Immature natural killer cell (primary cell): ENCODE measurements around the gene ZNF3. TPM values are rescaled to one million over a fixed set of nuclear protein-coding genes. Genes with fewer than 3 reads are reported as not detected.

Experiments used
- DNase-seq, 3 donors: peaks; one replicate each; pipeline ENCODE4 v3.0.0; 2022; ENCODE audit warnings: mixed read lengths in 1 of 3
- H3K27ac Mint-ChIP-seq, 6 donors: one replicate each; pipeline ENCODE4 v1.8.0; 2020; ENCODE audit warnings: mixed read lengths in 6 of 6, mild to moderate bottlenecking in 5 of 6, inconsistent platforms in 4 of 6, moderate library complexity in 3 of 6
- H3K27me3 Mint-ChIP-seq, 3 donors: one replicate each; pipeline ENCODE4 v1.8.0; 2020 to 2021; ENCODE audit warnings: low read depth in 3 of 3, mild to moderate bottlenecking in 3 of 3, mixed read lengths in 3 of 3, moderate library complexity in 3 of 3, inconsistent platforms in 1 of 3
- H3K36me3 Mint-ChIP-seq, 3 donors: one replicate each; pipeline ENCODE4 v1.8.0; 2020; ENCODE audit warnings: mixed read lengths in 3 of 3, inconsistent platforms in 2 of 3, mild to moderate bottlenecking in 2 of 3
- H3K4me1 Mint-ChIP-seq, 2 donors: one replicate each; pipeline ENCODE4 v1.8.0; 2020; ENCODE audit warnings: inconsistent platforms in 2 of 2, mild to moderate bottlenecking in 2 of 2, mixed read lengths in 2 of 2, moderate library complexity in 1 of 2
- H3K4me3 Mint-ChIP-seq, 5 donors: one replicate each; pipeline ENCODE4 v1.8.0; 2020; ENCODE audit warnings: mild to moderate bottlenecking in 5 of 5, mixed read lengths in 5 of 5, inconsistent platforms in 3 of 5, moderate library complexity in 3 of 5
- H3K9me3 Mint-ChIP-seq, 6 donors: one replicate each; pipeline ENCODE4 v1.8.0; 2020; ENCODE audit warnings: mild to moderate bottlenecking in 6 of 6, mixed read lengths in 6 of 6, inconsistent platforms in 4 of 6, moderate library complexity in 3 of 6
- polyA plus RNA-seq, 3 donors: library from polyadenylated mRNA; unstranded; fragments of 300-500 nt; fragmentation: Illumina TruSeq; gene quantifications; one replicate each; pipeline ENCODE4 v1.2.3, GENCODE V29; 2021

ZNF3 gene
- polyA plus RNA-seq, 3 donors from 2014 or later = 5.2 to 21.2 (median 12.2) TPM

- Mint-ChIP-seq H3K27me3 (peaks cover 0 to 4% (median 4%) of the 10 kb centered on the region in 3 donors), H3K27ac (peak overlapping the region in 2 of 6 donors; percentile 7 to 29), H3K4me3 (no peak overlapping the region), H3K36me3 (peaks cover 6 to 21% (median 6%) of the 10 kb centered on the region in 3 donors), H3K4me1 (peaks cover 26 to 31% of the 10 kb centered on the region in 2 donors), H3K9me3 (no peaks in the 10 kb centered on the region)
- DNase-seq = no peak
These were observed 60.2 kb downstream of the ZNF3 start for GRCh38 chr7:100021297-100021696.

Other genes starting within 250 kb of the ZNF3 start
- not detected for gene OR2AE1, start 204.7 kb downstream of the ZNF3 start, polyA plus RNA-seq
- 10 to 100 TPM; 14.0 to 23.9 (median 14.7) TPM for gene TRIM4, start 162.2 kb downstream of the ZNF3 start, polyA plus RNA-seq
- not detected for gene GJC3, start 152.1 kb downstream of the ZNF3 start, polyA plus RNA-seq
- gene AZGP1, start 105.7 kb downstream of the ZNF3 start, polyA plus RNA-seq = not detected
- 10 to 100 TPM; 14.4 to 48.9 (median 18.7) TPM for gene ZKSCAN1, start 66.1 kb downstream of the ZNF3 start, polyA plus RNA-seq
- gene ZSCAN21, start 31.9 kb downstream of the ZNF3 start, polyA plus RNA-seq = 1 to 10 TPM; 2.3 to 9.8 (median 4.0) TPM
- gene COPS6, start 7.2 kb upstream of the ZNF3 start, polyA plus RNA-seq = 100 to 1,000 TPM; 163 to 289 (median 163) TPM
- gene MCM7, start 19.7 kb upstream of the ZNF3 start, polyA plus RNA-seq = 10 to 100 TPM; 40.3 to 59.0 (median 54.4) TPM
- gene AP4M1, start 19.9 kb upstream of the ZNF3 start, polyA plus RNA-seq = 10 to 100 TPM in 1 of 3 donors, 1 to 10 TPM in 2; 7.1 to 12.9 (median 8.8) TPM
- gene TAF6, start 37.6 kb upstream of the ZNF3 start, polyA plus RNA-seq = 10 to 100 TPM; 15.3 to 34.8 (median 17.3) TPM
- gene CNPY4, start 37.9 kb upstream of the ZNF3 start, polyA plus RNA-seq = 10 to 100 TPM; 14.2 to 18.5 (median 17.7) TPM
- 1 to 10 TPM; 2.2 to 2.6 (median 2.4) TPM for gene MBLAC1, start 45.2 kb upstream of the ZNF3 start, polyA plus RNA-seq
- 100 to 1,000 TPM; 408 to 587 (median 569) TPM for gene LAMTOR4, start 67.2 kb upstream of the ZNF3 start, polyA plus RNA-seq
- gene TRAPPC14, start 77.0 kb upstream of the ZNF3 start, polyA plus RNA-seq = 1 to 10 TPM in 2 of 3 donors, under 1 TPM in 1; 0.71 to 2.9 (median 1.8) TPM
- gene GAL3ST4, start 86.9 kb upstream of the ZNF3 start, polyA plus RNA-seq = under 1 TPM in 1 of 3 donors, not detected in 2; 0.08 TPM
- not detected for gene GPC2, start 95.7 kb upstream of the ZNF3 start, polyA plus RNA-seq
- gene STAG3, start 96.2 kb upstream of the ZNF3 start, polyA plus RNA-seq = 1 to 10 TPM in 1 of 3 donors, under 1 TPM in 2; 0.50 to 2.8 (median 0.72) TPM
- 100 to 1,000 TPM; 151 to 240 (median 209) TPM for gene PVRIG, start 138.2 kb upstream of the ZNF3 start, polyA plus RNA-seq
- 10 to 100 TPM in 1 of 3 donors, 1 to 10 TPM in 2; 6.8 to 11.1 (median 7.6) TPM for gene SPDYE3, start 226.0 kb upstream of the ZNF3 start, polyA plus RNA-seq